AG09309 (cell line): ENCODE data around the gene PTPRG.
"Not testable (repeated sequence)": the region's sequence is repeated elsewhere in the genome, so short reads cannot be mapped to it uniquely, and the experiment has no call there.

ENCODE experiments used
- DNase-seq: peaks from one replicate; pipeline ENCODE4 v3.0.0-alpha.2; 2010; ENCODE audit warnings: low read depth
- H3K4me3 ChIP-seq: 2 replicates; pipeline ENCODE4 v1.5.1; 2011; ENCODE audit warnings: mild to moderate bottlenecking, low read depth, low read length, moderate library complexity; ENCODE audit not compliant: control insufficient read depth
- TF ChIP-seq, protein P1 (sequence below): IDR thresholded peaks from 2 replicates; pipeline ENCODE4 v1.5.1; 2011; ENCODE audit warnings: mild to moderate bottlenecking, low read depth, low read length, inconsistent platforms; ENCODE audit not compliant: insufficient read depth, control insufficient read depth; ENCODE audit errors: missing control alignments

Gene PTPRG

DNA sequence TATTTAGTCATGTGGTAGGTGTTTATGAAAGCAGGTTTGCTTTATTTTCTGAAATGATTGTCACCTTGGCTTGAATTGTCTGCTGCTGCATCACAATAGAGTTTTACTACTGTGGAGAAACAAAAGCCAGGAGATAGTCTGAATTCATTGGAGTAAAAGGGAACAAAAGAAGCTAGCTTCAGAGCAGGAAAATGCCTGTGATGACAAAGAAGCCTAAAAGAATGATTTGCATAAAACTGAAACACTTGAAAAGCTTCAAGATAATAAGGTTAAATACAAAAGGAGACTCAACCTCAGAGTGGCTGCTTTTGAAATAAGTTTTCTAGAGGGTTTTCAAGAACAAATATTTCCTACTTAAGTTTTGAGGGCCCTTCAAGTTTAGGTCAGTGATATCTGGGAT lies 138.3 kb downstream of the PTPRG start:
- TF ChIP-seq, protein P1, sequence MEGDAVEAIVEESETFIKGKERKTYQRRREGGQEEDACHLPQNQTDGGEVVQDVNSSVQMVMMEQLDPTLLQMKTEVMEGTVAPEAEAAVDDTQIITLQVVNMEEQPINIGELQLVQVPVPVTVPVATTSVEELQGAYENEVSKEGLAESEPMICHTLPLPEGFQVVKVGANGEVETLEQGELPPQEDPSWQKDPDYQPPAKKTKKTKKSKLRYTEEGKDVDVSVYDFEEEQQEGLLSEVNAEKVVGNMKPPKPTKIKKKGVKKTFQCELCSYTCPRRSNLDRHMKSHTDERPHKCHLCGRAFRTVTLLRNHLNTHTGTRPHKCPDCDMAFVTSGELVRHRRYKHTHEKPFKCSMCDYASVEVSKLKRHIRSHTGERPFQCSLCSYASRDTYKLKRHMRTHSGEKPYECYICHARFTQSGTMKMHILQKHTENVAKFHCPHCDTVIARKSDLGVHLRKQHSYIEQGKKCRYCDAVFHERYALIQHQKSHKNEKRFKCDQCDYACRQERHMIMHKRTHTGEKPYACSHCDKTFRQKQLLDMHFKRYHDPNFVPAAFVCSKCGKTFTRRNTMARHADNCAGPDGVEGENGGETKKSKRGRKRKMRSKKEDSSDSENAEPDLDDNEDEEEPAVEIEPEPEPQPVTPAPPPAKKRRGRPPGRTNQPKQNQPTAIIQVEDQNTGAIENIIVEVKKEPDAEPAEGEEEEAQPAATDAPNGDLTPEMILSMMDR = no peak
- no peak overlapping the region for H3K4me3 ChIP-seq
- DNase-seq = no peak

DNA sequence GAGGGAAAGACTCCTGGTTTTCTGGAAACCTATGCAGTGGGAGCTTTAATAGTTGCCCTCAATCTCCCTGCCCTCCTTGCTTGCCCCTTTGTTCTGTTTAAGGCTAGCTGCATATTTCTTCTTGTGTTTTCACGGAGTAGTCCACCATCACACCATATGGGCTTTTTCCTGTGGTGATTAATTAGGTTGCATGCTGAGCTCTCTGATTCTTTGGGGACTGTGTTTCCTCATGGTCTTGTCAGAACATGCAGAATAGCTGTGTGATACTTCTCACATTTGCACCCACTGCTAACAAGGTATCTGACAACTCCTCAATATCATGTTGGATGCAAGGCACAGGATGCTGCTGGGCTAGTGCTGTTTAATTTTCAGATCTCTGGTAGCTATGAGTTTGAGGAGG lies 139.6 kb downstream of the PTPRG start:
- TF ChIP-seq, protein P1 = no peak
- DNase-seq = no peak
- H3K4me3 ChIP-seq = no peak overlapping the region

DNA sequence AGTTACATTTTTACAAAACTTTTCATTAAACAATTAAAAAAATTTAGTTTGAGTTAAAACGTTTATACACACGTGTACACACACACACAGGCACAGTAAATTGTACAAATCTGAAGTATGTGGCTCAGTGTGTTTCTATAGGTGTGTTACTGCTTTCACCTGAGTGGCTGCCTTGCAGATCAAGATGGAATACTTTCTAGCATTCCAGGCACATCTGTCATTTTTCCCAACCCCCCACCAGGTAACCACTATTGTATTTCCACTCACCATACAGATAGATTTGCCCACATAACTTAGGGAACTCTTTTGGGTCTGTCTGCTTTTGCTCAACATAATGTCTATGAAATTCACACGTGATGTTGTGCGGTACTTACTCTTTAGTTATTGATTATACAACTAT lies 141.1 kb downstream of the PTPRG start:
- H3K4me3 ChIP-seq = no peak overlapping the region
- no peak for DNase-seq
- TF ChIP-seq, protein P1 = no peak

DNA sequence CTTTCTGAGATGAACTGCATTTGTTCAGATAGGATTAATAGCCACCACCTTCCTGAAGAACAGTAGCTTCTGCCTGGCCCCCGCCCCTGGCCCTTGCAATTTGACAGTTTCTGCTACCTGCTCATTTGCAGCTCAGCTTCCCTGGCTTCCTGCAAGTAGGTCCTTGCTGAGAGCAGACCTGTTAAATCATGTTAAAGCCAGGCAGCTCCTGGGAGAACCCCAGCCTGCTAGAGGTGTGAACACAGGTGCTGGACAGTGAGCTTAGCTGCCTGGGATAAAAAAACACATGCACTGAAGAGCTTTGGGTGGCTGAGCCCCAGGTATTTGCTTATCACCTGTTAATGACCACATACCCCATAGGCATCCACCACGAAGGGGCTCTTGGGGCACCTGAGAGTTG lies 143.4 kb downstream of the PTPRG start:
- H3K4me3 ChIP-seq = no peak overlapping the region
- TF ChIP-seq, protein P1 = no peak
- DNase-seq = no peak

DNA sequence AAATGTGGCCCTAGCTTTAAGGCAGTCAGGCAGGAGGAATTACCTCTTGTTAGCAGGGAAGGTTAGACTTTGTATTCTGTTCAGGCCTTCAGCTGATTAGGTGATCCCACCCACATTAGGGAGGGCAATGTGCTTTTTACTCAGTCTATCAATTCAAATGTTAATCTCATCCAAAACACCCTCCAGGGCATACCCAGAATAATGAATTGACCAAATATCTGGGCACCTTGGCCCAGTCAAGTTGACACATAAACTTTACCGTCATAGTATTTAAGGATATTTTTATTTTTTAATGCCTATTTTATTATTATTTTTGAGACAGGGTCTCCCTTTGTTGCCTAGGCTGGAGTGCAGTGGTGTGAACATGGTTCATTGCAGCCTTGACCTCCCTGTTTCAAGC lies 146.1 kb downstream of the PTPRG start:
- TF ChIP-seq, protein P1 = no peak
- H3K4me3 ChIP-seq = no peak overlapping the region
- DNase-seq = no peak

DNA sequence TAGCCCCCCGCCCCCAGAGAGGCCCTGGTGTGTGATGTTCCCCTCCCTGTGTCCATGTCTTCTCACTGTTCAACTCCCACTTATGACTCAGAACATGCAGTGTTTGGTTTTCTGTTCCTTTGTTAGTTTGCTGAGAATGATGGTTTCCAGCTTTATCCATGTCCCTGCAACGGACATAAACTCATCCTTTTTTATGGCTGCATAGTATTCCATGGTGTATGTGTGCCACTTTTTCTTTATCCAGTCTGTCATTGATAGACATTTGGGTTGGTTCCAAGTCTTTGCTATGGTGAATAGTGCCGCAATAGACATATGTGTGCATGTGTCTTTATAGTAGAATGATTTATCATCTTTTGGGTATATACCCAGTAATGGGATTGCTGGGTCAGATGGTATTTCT lies 149.5 kb downstream of the PTPRG start:
- H3K4me3 ChIP-seq, DNase-seq: not testable (repeated sequence)

DNA sequence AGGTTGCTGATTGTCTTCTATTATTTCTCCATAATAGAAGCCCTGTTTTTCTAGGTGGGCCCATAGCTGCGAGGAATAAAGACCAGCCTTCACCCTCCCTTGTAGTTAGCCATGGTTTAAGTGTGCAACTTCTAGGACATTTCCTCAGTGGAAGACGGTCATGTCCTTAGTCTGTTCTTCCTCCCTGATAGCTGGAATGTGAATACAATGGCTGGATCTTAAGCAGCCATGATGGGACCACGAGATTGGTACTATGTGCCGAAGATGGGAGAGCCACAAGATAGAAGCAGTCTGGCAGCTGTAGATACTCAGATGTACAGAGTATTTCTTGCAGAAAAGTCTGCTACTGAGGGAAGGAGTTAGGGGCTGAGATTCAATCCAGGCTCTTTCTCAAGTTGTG lies 152.9 kb downstream of the PTPRG start:
- DNase-seq = no peak
- TF ChIP-seq, protein P1 = no peak
- H3K4me3 ChIP-seq = no peak overlapping the region
